HG03378 (cell line): ENCODE results near the gene PPP4R4.

ENCODE experiments used
- ATAC-seq: cut with Tn5 transposase; IDR thresholded peaks from one replicate; pipeline ENCODE4 v1.9.1; 2021; ENCODE audit warnings: mild to moderate bottlenecking, moderate library complexity; ENCODE audit not compliant: unreplicated experiment

PPP4R4 gene

DNA sequence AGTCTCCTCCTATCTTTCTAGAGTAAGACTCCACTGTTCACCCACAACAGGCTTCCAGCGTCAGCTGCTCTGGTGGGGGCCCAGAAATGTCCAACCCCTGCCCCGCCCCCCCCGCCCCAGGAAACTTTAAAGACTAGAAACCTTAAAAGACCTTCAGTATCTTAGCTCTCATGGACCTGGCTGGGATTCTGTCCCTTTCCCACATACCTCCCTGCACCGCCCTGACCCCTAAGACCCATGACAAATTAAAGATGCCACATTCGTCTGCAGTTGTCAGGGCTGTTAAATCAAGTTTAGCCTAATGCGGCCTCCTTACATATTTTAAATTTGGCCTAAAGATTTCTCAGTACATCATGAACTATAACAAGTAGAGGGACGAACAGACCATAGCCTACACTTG, 129.0 kb downstream of the PPP4R4 start:
- no peak for ATAC-seq

- no peak for ATAC-seq
Measured at GRCh38 chr14:94304243-94304642, 130.1 kb downstream of the PPP4R4 start.

- ATAC-seq = no peak
Measured at GRCh38 chr14:94305620-94306019, 131.5 kb downstream of the PPP4R4 start.

GRCh38 chr14:94306047-94306978, 132.2 kb downstream of the PPP4R4 start:
- no peak for ATAC-seq

DNA sequence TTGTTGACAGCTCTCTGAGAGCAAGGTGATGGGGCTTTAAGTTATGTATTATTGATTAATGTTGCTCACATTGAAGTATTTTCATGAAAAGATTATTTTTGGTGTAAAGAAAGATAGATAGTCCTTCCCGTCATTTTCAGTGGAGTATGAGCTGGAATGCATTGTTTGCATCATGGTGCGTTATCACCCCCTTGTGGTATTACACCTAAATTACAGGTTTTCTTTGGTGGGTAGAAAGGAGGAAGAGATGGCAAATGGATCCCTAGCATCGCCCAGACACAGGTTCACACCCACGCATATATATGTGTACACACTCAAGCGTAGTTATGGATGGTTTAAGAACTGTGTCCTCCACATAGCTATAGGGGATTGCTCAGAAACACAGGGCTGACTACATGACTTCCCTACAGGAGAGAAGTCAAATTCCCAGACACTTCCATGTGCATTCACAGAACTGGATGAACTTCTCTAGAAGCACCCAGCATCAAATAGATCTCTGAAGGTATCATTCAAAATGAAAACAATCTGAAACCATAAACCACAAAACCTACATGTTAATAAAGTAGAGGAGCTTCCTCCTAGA, 133.4 kb downstream of the PPP4R4 start:
- ATAC-seq = no peak

GRCh38 chr14:94309721-94310120, 135.6 kb downstream of the PPP4R4 start:
- ATAC-seq = no peak

DNA sequence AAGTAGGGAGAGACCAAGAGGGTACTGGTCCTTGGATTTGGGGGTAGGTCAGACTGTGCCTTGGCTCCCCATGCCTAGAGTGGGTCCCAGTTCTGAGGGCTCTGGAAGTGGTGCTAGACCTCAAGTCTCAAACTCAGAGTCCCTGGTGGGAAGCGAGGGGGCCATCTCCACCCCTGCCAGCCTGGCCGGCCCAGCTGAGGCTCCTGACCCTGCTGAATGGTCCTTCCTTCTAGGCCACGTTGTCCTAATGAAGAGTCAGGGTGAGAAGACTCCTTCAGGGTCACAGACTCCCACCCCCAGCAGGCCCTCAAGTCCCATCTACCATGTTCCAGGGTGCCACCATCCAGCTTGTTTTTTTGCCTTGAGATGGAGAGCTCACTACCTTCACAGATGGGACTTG, 136.1 kb downstream of the PPP4R4 start:
- no peak for ATAC-seq

- no peak for ATAC-seq
Measured at GRCh38 chr14:94312481-94313246, 138.5 kb downstream of the PPP4R4 start.

GRCh38 chr14:94313991-94314655, 140.0 kb downstream of the PPP4R4 start:
- ATAC-seq = no peak

GRCh38 chr14:94314890-94315289, 140.8 kb downstream of the PPP4R4 start:
- ATAC-seq = no peak

- ATAC-seq = no peak
Measured at GRCh38 chr14:94316692-94317091, 142.6 kb downstream of the PPP4R4 start.

- ATAC-seq = no peak
Measured at GRCh38 chr14:94317259-94317658, 143.1 kb downstream of the PPP4R4 start.

DNA sequence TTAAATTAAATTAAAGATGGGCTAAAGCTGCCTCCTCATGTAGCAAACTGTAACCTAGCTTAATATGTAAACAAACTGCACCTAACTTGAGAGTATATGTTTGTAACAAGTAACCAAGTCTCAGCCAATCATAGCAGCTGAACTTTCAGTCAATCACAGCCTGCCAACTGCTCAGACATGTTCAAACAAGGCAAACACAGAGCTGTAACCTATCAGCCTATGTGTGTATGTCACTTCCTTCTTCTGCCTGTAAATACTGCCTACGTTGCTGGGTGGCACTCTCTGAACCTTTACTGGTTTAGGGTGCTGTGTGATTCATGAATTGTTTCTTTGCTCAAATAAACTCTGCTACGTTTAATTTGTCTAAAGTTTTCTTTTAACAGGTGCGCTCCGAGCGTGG, 146.1 kb downstream of the PPP4R4 start:
- ATAC-seq = no peak

- ATAC-seq = no peak
Measured at GRCh38 chr14:94321421-94322271, 147.5 kb downstream of the PPP4R4 start.

DNA sequence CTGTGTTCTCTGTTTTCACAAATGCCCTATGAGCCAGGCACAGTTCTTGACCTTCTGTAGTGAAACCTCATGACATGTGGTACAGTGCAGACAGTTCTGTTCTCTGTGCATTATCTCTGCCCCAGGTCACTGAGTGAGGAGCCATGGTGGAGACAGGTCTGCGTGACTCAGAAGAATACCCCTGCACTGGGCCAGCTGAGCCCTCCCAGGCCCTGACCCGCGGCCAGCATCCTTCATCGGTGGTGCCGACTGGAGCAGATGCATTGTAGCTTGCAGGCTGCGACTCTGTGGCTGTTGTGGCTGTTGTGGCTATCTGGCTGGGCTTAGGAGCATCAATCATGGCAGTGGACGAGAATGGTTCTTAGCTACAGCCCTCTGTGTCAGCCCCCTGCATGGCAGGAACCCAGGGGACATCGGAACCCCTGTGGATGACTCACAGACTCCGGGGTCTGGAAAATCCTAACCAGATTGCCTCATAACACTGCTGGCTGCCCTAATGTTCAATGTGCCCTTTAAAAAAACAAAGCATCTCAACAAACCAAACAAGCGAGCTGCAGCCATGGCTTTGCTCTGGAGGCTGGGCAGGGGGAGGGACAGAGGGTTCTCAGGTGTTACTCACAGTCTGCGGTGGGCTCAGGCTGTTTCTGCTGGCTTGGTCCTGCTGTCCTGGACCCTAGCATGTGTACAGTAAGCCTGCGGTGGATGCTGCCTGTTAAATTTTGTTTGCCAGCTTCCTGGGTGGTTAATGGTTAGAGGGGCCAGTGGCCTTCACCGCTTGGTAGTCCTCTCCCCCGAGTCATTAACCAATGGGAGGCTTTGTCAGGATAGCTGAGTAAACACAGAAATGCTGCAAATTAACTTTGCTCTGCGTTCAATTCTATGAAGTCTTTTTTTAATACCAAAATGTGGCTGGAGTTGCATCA, 148.8 kb downstream of the PPP4R4 start, which contains the start of gene SERPINA6:
Gene SERPINA6 (minus strand): TSS at position 689 of the 923 bp plus-strand sequence. CDS start 8,688 bp downstream, outside the sequence.
- no peak for ATAC-seq

GRCh38 chr14:94328196-94328595, 154.1 kb downstream of the PPP4R4 start:
- ATAC-seq = no peak
